HG02623 (cell line): ENCODE data around the gene OR10H1.
"Not testable (repeated sequence)": the region's sequence is repeated elsewhere in the genome, so short reads cannot be mapped to it uniquely, and the experiment has no call there.

Experiments used
- ATAC-seq: cut with Tn5 transposase; IDR thresholded peaks from one replicate; pipeline ENCODE4 v1.9.1; 2021; ENCODE audit warnings: moderate library complexity; ENCODE audit not compliant: unreplicated experiment

The OR10H1 gene

GRCh38 chr19:15829306-15829698, 13.8 kb upstream of the OR10H1 start:
- ATAC-seq, result no peak

GRCh38 chr19:15828611-15829305, 13.3 kb upstream of the OR10H1 start:
- not testable (repeated sequence) for ATAC-seq

- ATAC-seq, result no peak
Observed at GRCh38 chr19:15828121-15828610, 12.7 kb upstream of the OR10H1 start.

- ATAC-seq, result no peak
Observed at GRCh38 chr19:15825753-15826152, 10.3 kb upstream of the OR10H1 start.

- no peak for ATAC-seq
Observed at GRCh38 chr19:15820646-15821045, 5.2 kb upstream of the OR10H1 start.

GRCh38 chr19:15813916-15814315, 1.5 kb downstream of the OR10H1 start:
- ATAC-seq, result no peak

- ATAC-seq, result no peak
Observed at GRCh38 chr19:15812060-15812722, 3.3 kb downstream of the OR10H1 start.

GRCh38 chr19:15811476-15811875, 4.0 kb downstream of the OR10H1 start:
- ATAC-seq, result no peak

GRCh38 chr19:15810335-15810734, 5.1 kb downstream of the OR10H1 start:
- no peak for ATAC-seq

GRCh38 chr19:15794279-15794678, 21.2 kb downstream of the OR10H1 start:
- ATAC-seq, result not testable (repeated sequence)

- ATAC-seq, result no peak
Observed at GRCh38 chr19:15790096-15790495, 25.4 kb downstream of the OR10H1 start.

GRCh38 chr19:15788594-15789270, 26.7 kb downstream of the OR10H1 start:
- no peak for ATAC-seq

GRCh38 chr19:15787611-15788155, 27.8 kb downstream of the OR10H1 start, which contains the start of gene OR10H5:
OR10H5 (plus strand) TSS chr19:15787661; CDS start chr19:15794049, 6,388 bp downstream.
- ATAC-seq, result no peak

- not testable (repeated sequence) for ATAC-seq
Observed at GRCh38 chr19:15782896-15783295, 32.6 kb downstream of the OR10H1 start.

- ATAC-seq, result no peak
Observed at GRCh38 chr19:15782211-15782610, 33.3 kb downstream of the OR10H1 start.

- no peak for ATAC-seq
Observed at GRCh38 chr19:15781661-15782060, 33.8 kb downstream of the OR10H1 start.

- no peak for ATAC-seq
Observed at GRCh38 chr19:15780610-15781418, 34.6 kb downstream of the OR10H1 start.

- ATAC-seq, result no peak
Observed at GRCh38 chr19:15779756-15780476, 35.5 kb downstream of the OR10H1 start.

- ATAC-seq, result no peak
Observed at GRCh38 chr19:15776991-15777970, 38.2 kb downstream of the OR10H1 start.
